ES-I3 (cell line): Measurements from ENCODE around the gene JMY.

Experiments used
- H3K36me3 ChIP-seq: 2 replicates; pipeline ENCODE4 v1.6.1; 2013; ENCODE audit warnings: mild to moderate bottlenecking, low read length, control low read depth, moderate library complexity; ENCODE audit not compliant: insufficient read depth
- H3K4me1 ChIP-seq: 2 replicates; pipeline ENCODE4 v1.6.1; 2013; ENCODE audit warnings: mild to moderate bottlenecking, control low read depth, low read length; ENCODE audit not compliant: insufficient read depth
- H3K9ac ChIP-seq: 2 replicates; pipeline ENCODE4 v1.6.1; 2013; ENCODE audit warnings: low read depth, mild to moderate bottlenecking, low read length, moderate library complexity
- H3K9me3 ChIP-seq: 2 replicates; pipeline ENCODE4 v1.6.1; 2013; ENCODE audit warnings: mild to moderate bottlenecking, low read length, moderate library complexity; ENCODE audit not compliant: control insufficient read depth, insufficient read depth

Gene JMY, protein sequence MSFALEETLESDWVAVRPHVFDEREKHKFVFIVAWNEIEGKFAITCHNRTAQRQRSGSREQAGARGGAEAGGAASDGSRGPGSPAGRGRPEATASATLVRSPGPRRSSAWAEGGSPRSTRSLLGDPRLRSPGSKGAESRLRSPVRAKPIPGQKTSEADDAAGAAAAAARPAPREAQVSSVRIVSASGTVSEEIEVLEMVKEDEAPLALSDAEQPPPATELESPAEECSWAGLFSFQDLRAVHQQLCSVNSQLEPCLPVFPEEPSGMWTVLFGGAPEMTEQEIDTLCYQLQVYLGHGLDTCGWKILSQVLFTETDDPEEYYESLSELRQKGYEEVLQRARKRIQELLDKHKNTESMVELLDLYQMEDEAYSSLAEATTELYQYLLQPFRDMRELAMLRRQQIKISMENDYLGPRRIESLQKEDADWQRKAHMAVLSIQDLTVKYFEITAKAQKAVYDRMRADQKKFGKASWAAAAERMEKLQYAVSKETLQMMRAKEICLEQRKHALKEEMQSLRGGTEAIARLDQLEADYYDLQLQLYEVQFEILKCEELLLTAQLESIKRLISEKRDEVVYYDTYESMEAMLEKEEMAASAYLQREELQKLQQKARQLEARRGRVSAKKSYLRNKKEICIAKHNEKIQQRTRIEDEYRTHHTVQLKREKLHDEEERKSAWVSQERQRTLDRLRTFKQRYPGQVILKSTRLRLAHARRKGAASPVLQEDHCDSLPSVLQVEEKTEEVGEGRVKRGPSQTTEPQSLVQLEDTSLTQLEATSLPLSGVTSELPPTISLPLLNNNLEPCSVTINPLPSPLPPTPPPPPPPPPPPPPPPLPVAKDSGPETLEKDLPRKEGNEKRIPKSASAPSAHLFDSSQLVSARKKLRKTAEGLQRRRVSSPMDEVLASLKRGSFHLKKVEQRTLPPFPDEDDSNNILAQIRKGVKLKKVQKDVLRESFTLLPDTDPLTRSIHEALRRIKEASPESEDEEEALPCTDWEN

DNA sequence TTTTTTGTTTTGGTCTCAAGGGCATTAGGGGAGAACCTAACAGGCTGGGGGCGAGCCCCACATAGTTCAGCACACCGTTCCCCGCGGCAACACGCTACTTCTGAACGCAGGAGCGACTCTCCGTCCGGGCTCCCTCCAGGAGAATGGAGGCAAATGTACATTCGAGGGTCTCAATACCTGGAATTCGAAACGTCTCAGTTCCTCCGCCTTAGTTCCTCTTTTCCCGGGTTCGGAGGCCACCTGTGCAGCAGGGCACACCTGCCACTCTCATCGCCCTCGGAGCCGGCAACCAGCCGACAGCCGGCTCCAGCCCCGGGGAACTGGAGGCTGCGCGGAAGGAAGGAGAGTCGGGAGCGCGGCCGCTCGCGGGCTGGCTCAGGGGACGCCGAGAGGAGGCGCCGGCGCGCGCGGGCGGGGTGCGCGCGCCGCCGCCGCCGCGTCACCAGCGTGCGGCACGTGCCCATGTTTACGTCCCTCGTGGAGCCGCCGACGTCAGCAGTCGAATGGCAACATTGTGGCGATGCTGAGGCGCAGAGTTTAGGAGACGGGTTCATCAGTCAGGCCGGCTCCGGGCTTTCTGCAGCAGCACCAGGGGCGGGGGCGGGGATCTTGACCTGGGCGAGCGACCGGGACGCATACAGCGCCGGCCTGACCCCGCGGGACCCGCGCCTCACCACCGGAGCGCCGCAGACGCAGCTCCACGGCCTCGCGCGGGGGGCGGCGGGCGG lies at the start of gene JMY:
Gene JMY (plus strand): TSS at position 498 of the 728 bp plus-strand sequence. CDS start 520 bp downstream, outside the sequence.
- no peaks in the 10 kb centered on the region for H3K4me1 ChIP-seq
- H3K36me3 ChIP-seq = no peaks in the 10 kb centered on the region
- peak within 1 kb of the TSS; percentile 84 for H3K9ac ChIP-seq
- H3K9me3 ChIP-seq = no peaks in the 10 kb centered on the region

DNA sequence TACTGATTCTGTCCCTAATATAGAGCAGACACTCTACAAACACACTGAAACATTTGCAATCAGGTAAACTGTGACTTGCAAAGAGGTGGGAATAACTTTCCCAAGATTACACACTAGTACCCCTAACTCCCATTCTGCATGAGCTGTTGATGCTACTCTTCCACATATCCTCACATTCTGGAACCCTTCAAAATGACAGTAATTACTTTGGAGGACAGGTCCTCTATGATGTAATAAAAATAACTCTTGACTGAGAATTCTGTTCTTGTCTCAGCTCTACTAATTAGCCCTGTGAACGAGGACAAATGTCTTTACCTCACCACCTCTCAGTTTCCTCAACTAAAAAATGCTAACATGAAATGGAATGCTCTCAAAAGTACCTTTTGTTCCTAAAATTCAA lies 49.5 kb upstream of the JMY start:
- Histone ChIP-seq H3K9ac (no peak overlapping the region), H3K9me3 (no peaks in the 10 kb centered on the region), H3K36me3 (no peaks in the 10 kb centered on the region), H3K4me1 (no peaks in the 10 kb centered on the region)

DNA sequence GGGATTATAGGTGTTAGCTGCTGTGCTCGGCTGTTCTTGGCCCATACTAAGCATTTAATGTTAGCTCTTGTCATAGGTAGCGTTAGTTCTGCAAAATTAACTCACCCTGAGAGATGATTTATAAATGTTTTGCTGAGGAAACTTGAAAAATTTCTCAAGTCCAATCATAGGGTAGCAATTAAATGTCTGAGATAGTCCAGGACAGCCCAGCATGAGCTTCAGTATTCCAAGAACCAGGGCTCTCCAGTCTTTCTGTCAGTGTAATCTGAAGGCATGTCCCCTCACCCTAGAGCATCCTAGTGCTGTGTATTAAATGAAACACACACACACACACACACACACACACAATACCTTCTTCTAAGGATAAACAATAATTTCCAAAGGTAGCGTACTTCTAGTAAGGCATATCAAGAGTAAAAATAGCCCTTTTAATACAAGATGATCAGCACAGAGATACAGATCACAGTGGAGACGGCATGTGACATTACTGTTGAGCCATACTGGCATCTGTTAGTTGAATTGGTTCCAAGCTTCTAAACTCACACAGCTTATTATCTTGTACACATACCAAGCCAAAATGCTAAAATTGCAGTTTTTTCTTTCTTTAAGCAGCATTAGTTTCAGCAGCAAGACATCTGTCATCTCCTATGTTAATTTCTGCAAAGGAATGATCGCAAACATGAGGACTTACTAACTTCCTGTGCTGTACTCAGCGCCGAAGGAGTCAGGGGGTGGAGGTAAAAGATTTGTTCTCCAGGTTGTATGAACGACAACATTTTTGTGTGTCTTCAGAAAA lies 46.3 kb upstream of the JMY start:
- Histone ChIP-seq H3K9ac (no peak overlapping the region), H3K9me3 (no peaks in the 10 kb centered on the region), H3K4me1 (no peaks in the 10 kb centered on the region), H3K36me3 (no peaks in the 10 kb centered on the region)

DNA sequence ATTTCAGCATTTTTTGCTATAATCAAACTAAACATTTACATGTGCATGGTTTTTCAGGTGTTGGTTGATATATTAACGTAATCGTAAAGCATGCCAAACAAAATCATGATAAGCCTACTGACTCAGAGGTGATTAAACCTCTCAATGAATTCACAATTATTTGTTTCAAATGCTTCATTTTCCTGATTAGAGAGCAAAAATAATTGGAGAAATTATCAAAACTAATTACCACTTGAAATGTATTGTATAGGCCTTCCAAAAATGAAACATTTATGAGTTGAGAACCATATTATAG lies 45.7 kb upstream of the JMY start:
- H3K9me3 ChIP-seq = no peaks in the 10 kb centered on the region
- no peaks in the 10 kb centered on the region for H3K4me1 ChIP-seq
- H3K9ac ChIP-seq = no peak overlapping the region
- H3K36me3 ChIP-seq = no peaks in the 10 kb centered on the region

DNA sequence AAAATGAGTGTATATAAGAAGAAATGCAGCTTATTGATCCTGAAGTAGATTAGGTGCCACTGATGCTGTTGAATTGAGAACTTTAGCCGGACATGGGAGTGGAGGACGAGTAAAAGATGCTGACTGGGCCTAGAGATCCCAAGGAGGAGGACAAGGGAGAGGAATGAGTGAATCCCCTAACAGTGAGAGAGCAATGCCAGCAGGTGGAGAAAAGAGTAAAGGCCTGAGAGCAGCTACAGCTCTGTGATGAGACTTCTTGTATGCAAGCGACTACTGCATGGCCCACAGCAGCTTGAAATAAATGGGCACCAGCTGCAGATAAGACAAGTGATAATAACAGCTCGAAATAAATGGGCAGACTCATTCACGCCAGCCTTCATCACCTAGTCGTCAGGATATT lies 44.5 kb upstream of the JMY start:
- Histone ChIP-seq H3K36me3 (no peaks in the 10 kb centered on the region), H3K4me1 (no peaks in the 10 kb centered on the region), H3K9ac (no peak overlapping the region), H3K9me3 (no peaks in the 10 kb centered on the region)

DNA sequence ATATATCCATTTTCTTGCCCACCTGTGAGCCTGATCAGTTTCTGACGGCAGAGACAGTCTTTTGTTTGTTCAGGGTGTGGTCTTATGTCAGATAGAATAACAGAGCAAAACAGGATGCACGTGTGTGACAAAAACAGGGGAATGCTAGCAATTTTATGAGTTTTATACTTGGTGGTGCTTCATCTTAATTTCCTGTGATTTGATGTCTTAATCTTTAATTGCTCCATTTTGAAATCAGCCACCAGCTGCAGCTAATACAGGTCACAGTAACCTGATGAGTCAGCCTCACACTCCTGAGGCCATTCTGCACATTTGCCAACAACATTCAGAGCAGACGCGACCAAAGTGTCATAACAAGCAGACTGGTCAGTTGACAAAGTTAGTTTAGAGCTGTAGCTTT lies 42.3 kb upstream of the JMY start:
- Histone ChIP-seq H3K9me3 (no peaks in the 10 kb centered on the region), H3K9ac (no peak overlapping the region), H3K4me1 (no peaks in the 10 kb centered on the region), H3K36me3 (no peaks in the 10 kb centered on the region)

DNA sequence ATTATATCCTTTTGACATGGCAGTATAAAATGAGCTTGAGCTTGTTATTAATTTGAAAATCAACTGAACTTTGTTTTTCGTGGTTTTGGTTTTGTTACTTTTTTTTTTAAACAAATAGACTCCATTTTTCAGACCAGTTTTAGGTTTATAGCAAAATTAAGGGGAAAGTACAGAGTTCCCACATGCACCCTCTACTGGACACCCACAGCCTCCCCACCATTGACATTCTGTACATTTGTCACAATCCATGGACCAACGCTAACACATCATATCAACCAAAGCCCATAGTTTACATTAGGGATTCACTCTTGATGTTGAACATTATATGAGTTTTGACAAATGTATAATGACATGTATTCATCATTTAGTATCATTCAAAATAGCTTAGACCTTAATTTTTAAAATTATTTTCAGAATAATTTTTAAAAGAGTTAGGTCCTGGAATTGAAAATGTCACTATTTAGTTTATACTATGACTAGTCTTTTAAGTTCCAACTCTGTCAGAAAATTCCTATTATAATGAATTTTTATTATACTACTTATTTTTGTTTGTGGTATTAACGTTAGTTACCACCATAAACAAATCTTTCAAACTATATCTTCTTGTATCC lies 35.3 kb upstream of the JMY start:
- Histone ChIP-seq H3K36me3 (no peaks in the 10 kb centered on the region), H3K4me1 (no peaks in the 10 kb centered on the region), H3K9ac (no peak overlapping the region), H3K9me3 (no peaks in the 10 kb centered on the region)

DNA sequence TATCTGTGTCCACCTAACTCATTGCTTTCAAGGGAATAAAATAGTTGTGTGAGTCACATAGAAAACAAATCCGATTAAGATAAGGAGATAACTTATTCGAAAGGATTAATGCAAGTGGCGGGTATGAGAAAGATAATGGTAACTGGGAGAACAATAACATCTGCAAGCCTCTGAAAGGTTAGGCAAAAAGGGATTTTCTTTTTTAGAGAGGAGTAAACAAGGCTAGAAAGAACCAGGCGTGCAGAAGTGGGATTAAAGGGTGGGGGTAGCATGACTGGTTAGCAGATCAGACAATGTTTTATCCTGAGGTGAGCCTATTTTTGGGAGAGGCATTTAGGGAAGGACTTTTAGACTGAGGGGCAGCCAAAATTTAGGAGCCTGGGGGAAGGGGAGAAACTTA lies 34.7 kb upstream of the JMY start:
- no peak overlapping the region for H3K9ac ChIP-seq
- H3K9me3 ChIP-seq = no peaks in the 10 kb centered on the region
- H3K36me3 ChIP-seq = no peaks in the 10 kb centered on the region
- no peaks in the 10 kb centered on the region for H3K4me1 ChIP-seq

DNA sequence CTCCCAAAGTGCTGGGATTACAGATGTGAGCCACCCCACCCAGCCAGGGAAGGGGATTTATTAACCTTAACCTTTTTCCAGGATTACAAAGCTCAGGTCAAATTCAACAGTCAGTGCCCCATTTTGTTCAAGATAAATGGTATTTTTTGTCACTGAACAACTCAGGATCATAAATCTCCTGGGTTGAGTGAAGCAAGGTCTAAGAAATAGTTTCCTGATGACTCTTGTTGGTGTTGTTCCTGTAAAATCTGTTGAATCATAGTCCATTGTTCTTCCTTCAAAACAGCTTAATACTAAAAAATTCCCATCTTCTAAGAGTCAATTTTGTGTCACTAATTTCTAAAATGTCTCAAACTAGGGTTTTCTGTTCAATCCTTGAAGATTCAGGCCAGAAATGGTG lies 33.9 kb upstream of the JMY start:
- H3K36me3 ChIP-seq = no peaks in the 10 kb centered on the region
- H3K9ac ChIP-seq = no peak overlapping the region
- no peaks in the 10 kb centered on the region for H3K4me1 ChIP-seq
- no peaks in the 10 kb centered on the region for H3K9me3 ChIP-seq

DNA sequence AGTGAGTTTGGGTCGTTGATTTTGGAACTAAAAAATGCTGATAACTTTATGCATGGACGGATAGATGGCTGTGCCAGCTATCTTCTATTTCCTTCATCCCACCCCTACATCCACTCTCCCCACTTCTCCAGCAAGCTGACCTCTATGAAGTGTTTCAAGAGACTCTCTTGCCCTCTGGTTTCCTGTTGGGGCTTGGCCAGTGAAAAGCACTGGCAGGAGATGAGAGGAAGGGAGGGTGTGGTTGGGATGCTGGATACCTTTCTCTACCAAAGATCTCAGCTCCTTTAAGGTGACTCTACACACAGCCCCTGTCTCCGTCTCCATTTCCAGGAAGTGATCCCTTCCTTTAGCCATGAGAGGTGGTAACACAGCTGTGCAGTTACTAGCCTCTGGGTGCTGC lies 30.0 kb upstream of the JMY start:
- Histone ChIP-seq H3K36me3 (no peaks in the 10 kb centered on the region), H3K9me3 (no peaks in the 10 kb centered on the region), H3K4me1 (no peaks in the 10 kb centered on the region), H3K9ac (no peak overlapping the region)

DNA sequence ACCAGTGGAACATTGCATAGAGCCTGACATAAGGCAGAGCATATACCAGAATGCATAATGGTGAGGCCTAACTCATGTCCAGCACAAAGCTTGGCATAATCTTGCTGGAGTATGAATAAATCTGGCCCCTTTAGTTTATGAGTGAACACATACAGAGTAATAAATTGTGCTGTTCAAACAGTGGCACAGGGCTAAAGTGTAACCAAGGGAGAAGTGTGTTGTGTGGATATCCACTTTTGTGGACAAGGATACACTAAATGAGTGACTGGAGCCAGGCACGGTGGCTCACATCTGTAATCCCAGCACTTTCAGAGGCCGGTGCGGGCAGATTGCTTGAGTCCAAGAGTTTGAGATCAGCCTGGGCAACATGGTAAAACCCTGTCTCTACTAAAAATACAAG lies 29.4 kb upstream of the JMY start:
- Histone ChIP-seq H3K9me3 (no peaks in the 10 kb centered on the region), H3K4me1 (no peaks in the 10 kb centered on the region), H3K9ac (no peak overlapping the region), H3K36me3 (no peaks in the 10 kb centered on the region)

DNA sequence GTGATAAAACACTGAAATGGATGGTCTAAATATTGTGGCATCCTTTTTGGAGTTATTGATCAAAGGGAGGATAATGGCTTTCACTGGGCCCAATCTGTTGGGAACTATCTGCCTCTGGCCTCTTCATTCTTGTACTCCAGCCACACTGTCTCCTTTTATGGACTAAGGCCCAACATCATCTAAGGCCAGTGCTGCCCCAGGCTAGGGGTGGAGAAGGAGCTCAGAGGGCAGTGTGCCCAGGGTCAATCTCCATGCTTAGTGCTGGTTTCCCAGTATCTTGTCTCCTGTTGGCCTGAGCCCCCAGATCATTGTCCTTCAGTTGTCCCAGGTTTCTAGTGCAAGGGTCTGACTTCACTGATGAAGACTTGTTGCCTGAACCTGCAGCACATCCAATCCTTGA lies 26.4 kb upstream of the JMY start:
- H3K36me3 ChIP-seq = no peaks in the 10 kb centered on the region
- H3K4me1 ChIP-seq = no peaks in the 10 kb centered on the region
- H3K9ac ChIP-seq = no peak overlapping the region
- H3K9me3 ChIP-seq = no peaks in the 10 kb centered on the region

DNA sequence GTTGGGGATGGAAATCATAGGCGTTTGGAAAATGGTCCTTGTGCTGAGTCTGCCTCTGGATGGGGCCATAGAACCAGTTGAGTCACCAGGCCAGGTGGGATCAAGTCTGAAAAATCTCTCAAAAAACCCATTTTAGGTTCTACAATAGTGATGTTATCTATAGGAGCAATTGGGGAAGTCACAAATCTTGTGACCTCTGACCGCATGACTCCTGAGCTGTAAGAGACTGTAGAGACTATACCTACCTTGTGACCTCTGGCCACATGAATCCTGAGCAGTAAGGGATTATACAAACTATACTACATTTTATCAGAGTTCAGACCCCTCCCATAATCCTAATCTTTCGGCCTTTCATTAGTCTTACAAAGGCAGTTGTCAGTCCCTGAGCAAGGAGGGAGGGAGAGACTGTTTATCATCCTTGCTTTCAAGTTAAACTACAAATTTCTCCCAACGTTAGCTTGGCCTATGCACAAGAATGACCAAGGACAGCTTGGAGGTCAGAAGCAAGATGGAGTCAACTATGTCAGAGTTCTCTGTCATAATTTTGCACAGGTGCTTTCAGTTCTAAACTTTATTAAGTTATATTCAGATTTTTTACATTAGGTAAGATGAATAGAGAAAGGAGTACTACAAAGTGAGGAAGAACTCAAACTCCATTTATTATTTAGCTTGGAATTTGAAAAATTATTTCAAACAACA lies 11.5 kb upstream of the JMY start:
- no peaks in the 10 kb centered on the region for H3K4me1 ChIP-seq

More for the DNA sequence above, 11.5 kb upstream of the JMY start:
- Histone ChIP-seq H3K9ac (no peak overlapping the region), H3K9me3 (no peaks in the 10 kb centered on the region), H3K36me3 (no peaks in the 10 kb centered on the region)
